ENCODE results near the gene RPL3. TPM values are rescaled to one million over a fixed set of nuclear protein-coding genes. Genes with fewer than 3 reads are reported as not detected.

The RPL3 gene
- total RNA-seq, 1 donor from 2014 or later: 1,479 TPM

GRCh38 chr22:39296981-39297489 is 22.4 kb downstream of the RPL3 start:
- H3K4me1 ChIP-seq: peaks cover 14 to 33% of the 10 kb centered on the region in 2 donors
- DNase-seq (ENCODE audit: low spot score in 2 of 2): no peak
- no peaks in the 10 kb centered on the region for H3K27me3 ChIP-seq
- H3K9me3 ChIP-seq: no peaks in the 10 kb centered on the region
- H3K27ac ChIP-seq: peak overlapping the region; percentile 63 to 77
- no peaks in the 10 kb centered on the region for H3K36me3 ChIP-seq
- no peak overlapping the region for H3K4me3 ChIP-seq
- intact Hi-C loops (cut with DNase I): no loop called here
- TF ChIP-seq CTCF (IDR thresholded peaks at IDR 0.05): no peak

- Histone ChIP-seq H3K4me3 (no peak overlapping the region), H3K9me3 (no peaks in the 10 kb centered on the region), H3K27me3 (no peaks in the 10 kb centered on the region), H3K36me3 (no peaks in the 10 kb centered on the region), H3K4me1 (peaks cover 15 to 33% of the 10 kb centered on the region in 2 donors), H3K27ac (peak overlapping the region; percentile 63 to 77)
- DNase-seq (ENCODE audit: low spot score in 2 of 2): no peak
- no peak for TF ChIP-seq CTCF (IDR thresholded peaks at IDR 0.05)
- intact Hi-C loops (cut with DNase I): no loop called here
Observed at GRCh38 chr22:39296535-39296934, 22.9 kb downstream of the RPL3 start.

- TF ChIP-seq CTCF (IDR thresholded peaks at IDR 0.05): no peak
- Histone ChIP-seq H3K36me3 (no peaks in the 10 kb centered on the region), H3K4me1 (peaks cover 15 to 25% of the 10 kb centered on the region in 2 donors), H3K9me3 (no peaks in the 10 kb centered on the region), H3K27ac (no peak overlapping the region), H3K27me3 (no peaks in the 10 kb centered on the region), H3K4me3 (no peak overlapping the region)
- intact Hi-C loops (cut with DNase I): no loop called here
- no peak for DNase-seq (ENCODE audit: low spot score in 2 of 2)
Observed at GRCh38 chr22:39294571-39295468, 24.6 kb downstream of the RPL3 start.

- Histone ChIP-seq H3K36me3 (no peaks in the 10 kb centered on the region), H3K27ac (no peak overlapping the region), H3K4me3 (no peak overlapping the region), H3K9me3 (no peaks in the 10 kb centered on the region), H3K4me1 (peaks cover 12 to 25% of the 10 kb centered on the region in 2 donors), H3K27me3 (no peaks in the 10 kb centered on the region)
- no peak for DNase-seq (ENCODE audit: low spot score in 2 of 2)
- intact Hi-C loops (cut with DNase I): no loop called here
- TF ChIP-seq CTCF (IDR thresholded peaks at IDR 0.05): no peak
Observed at GRCh38 chr22:39293766-39294368, 25.6 kb downstream of the RPL3 start.

- H3K4me1 ChIP-seq: peaks cover 10 to 16% of the 10 kb centered on the region in 2 donors
- H3K27ac ChIP-seq: peak overlapping the region; percentile 28 to 51
- no peaks in the 10 kb centered on the region for H3K9me3 ChIP-seq
- no peaks in the 10 kb centered on the region for H3K27me3 ChIP-seq
- H3K4me3 ChIP-seq: no peak overlapping the region
- no peak for TF ChIP-seq CTCF (IDR thresholded peaks at IDR 0.05)
- no peaks in the 10 kb centered on the region for H3K36me3 ChIP-seq
- DNase-seq (ENCODE audit: low spot score in 2 of 2): peak; percentile 84 to 95
- intact Hi-C loops (cut with DNase I): no loop called here
Observed at GRCh38 chr22:39292561-39293074, 26.8 kb downstream of the RPL3 start.

Measured in ascending aorta (tissue), 2 donors.